Activated gamma-delta T cell (primary cell): ENCODE measurements around the gene IQGAP2.

ENCODE experiments used
- DNase-seq: peaks from one replicate; lab custom pipeline; 2025; lab: John Stamatoyannopoulos, UW

IQGAP2 gene

DNA sequence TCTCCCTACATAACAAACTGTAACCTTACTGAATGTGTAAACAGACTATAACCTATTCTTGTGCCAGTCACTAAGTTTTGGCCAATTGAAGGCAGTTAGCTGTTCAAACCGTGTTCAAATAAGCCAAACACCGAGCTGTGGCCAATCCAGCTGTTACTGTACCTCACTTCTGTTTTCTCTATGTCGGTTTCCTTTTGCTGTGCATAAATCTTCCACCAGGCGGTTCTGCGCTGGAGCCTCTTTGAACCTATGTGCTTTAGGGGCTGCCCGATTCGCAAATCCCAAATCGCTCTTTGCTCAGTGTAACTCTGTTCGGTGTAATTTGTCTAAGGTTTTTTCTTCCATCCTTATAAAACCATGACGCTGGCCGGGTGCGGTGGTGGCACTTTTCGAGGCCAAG lies 344.6 kb downstream of the IQGAP2 start:
- no peak for DNase-seq

DNA sequence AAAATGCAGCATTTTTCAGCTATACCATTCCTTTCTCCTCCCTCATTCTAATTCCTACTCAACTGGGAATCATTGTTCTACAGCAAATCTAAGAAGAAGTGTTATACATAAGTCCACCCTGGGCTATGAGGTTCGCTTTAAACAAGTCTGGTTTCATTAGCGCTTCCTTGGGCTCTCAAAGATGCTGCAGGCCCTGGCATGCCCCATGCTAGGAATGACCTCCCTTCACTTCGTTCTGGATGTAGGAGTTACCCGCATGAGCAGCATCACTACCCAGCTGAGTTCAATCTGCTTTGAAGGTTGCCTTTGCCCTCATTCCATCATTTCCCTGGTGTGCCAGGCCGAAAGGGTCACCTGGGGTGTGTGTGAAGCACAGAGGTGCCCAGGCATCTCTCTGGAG lies 348.2 kb downstream of the IQGAP2 start:
- DNase-seq, result no peak

DNA sequence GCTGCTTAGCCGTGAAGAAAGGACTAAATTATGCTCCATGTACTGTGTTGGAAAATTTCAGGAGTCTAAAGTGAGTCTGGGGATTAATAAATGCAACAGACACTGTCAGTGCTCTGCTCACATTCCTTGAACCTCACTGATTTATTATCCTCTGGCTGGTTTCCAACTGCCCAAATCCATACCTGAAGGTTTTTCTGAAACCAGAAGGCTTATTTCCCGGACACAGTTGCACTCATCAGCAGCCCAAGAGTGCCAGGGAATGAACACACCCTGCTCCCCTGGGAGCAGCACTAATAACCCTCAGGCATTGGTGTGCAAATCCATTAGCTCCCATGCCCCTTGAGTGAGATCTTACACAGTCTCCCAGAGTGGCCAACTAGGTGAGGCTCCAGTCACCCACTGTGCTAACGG lies 351.6 kb downstream of the IQGAP2 start:
- DNase-seq, result no peak

DNA sequence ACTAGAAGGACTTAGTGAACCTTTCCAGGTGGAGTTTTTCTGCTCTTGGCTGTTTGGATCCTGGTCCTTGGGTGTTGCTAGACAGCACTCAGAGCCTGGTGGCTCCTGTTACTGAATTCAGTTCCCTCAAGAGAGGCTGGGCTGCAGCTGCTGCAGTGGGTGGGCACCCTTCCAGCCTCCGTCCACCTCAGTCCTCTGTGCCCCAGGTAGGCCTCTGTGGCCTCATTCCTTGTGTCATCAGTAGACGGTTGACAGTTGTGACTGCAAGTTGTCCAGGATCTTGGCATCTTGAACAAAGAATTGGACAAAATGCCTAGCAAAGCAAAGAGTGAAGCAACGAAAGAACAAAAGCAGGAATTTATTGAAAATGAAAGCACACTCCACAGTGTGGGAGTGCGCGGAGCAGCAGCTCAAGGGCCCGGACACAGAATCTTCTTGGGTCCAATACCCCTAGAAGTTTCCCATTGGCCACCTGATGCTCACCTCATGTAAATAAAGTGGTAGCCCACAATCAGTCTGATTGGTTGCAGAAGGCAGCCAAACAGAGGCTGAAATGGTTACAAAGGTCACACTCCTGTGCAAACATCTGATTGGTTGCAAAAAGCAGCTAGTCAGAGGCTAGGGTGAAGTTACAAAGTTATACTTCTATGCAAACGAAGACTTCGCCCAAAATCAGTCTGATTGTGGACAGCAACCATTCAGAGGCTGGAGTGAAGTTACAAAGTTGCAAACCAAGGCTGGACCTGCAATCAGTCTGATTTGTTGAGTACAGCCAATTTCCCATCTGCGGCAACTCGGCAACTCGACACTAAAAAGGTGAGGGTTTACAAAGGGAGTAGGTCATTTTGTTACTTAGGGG lies 352.9 kb downstream of the IQGAP2 start:
- DNase-seq, result no peak

DNA sequence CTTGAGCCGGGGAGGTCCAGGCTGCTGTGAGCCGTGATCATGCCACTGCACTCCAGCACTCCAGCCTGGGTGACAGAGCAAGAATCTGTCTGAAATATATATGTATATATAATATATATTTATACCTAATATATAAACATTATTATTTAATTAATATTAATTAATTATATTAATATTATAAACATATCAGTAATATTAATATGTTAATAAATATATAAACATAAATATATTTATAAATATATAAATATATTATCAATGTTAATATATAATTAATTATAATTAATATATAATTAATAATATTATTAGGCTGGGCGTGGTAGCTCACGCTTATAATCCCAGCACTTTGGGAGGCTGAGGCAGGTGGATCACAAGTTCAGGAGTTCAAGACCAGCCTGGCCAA lies 354.0 kb downstream of the IQGAP2 start:
- DNase-seq, result no peak
